ENCODE measurements around the gene CBX3. TPM values are rescaled to one million over a fixed set of nuclear protein-coding genes. Genes with fewer than 3 reads are reported as not detected.

CBX3 gene
- polyA plus RNA-seq, 6 donors from 2014 or later = 83.0 to 153 (median 94.2) TPM

Other genes with a start within 250 kb of the CBX3 start
- gene NFE2L3, start 49.5 kb upstream of the CBX3 start, polyA plus RNA-seq (ENCODE audit: low read depth in 6 of 6) = 1 to 10 TPM in 5 of 6 donors, under 1 TPM in 1; 0.93 to 4.1 (median 2.4) TPM
- 100 to 1,000 TPM; 585 to 820 (median 621) TPM for gene HNRNPA2B1, start 999 bp upstream of the CBX3 start, polyA plus RNA-seq (ENCODE audit: low read depth in 6 of 6)
- gene SNX10, start 90.1 kb downstream of the CBX3 start, polyA plus RNA-seq (ENCODE audit: low read depth in 6 of 6) = 100 to 1,000 TPM; 138 to 210 (median 164) TPM